Body of pancreas (tissue), 4 donors: ENCODE results near the gene TBX10.

Experiments used
- POLR2A ChIP-seq, 3 donors: fragments of 450-650 bp; IDR thresholded peaks; one replicate each; pipeline ENCODE4 v1.6.1; 2016; ENCODE audit warnings: antibody characterized with exemption in 3 of 3, mild to moderate bottlenecking in 2 of 3
- TF ChIP-seq, protein P1 (sequence below), 7 experiments: fragments of 450-650 bp in 4 of 7; fragments of 200-600 bp in 3 of 7; sonication (generic) in 3 of 7; IDR thresholded peaks; one replicate each; pipeline ENCODE4 v1.5.1; 2016 to 2019; ENCODE audit warnings: antibody characterized with exemption in 7 of 7

DNA sequence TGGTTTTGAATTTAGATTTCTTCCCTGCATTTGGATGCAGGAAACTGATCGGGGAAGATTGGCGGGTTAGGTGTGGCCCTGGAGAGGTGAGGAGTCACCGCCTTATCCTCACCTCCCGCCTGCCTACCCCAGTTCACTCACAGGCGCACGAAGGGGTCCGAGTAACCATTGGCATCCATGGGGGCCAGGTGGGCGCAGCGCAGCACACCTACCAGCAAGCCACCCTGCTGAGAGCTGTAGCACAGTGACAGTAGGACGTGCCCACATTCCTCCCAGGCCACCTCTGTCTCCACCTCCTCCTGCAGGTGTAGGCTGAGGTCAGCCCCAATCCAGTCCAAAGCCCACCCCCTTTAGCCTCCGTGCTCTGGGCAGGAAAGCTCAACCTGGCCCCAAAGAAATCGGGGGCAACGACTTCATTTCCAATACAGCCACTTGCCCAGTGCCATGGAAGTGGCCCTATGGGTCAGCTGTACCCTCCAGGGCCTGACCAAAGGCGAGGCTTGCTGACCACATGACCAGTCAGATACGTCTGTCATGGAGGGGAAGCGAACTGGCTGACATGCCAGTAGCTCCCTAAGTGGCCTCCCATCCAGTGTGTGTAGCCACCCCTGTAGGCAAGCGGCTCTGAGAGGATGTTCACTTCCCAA is 26.1 kb downstream of the TBX10 start:
- TF ChIP-seq, protein P1, sequence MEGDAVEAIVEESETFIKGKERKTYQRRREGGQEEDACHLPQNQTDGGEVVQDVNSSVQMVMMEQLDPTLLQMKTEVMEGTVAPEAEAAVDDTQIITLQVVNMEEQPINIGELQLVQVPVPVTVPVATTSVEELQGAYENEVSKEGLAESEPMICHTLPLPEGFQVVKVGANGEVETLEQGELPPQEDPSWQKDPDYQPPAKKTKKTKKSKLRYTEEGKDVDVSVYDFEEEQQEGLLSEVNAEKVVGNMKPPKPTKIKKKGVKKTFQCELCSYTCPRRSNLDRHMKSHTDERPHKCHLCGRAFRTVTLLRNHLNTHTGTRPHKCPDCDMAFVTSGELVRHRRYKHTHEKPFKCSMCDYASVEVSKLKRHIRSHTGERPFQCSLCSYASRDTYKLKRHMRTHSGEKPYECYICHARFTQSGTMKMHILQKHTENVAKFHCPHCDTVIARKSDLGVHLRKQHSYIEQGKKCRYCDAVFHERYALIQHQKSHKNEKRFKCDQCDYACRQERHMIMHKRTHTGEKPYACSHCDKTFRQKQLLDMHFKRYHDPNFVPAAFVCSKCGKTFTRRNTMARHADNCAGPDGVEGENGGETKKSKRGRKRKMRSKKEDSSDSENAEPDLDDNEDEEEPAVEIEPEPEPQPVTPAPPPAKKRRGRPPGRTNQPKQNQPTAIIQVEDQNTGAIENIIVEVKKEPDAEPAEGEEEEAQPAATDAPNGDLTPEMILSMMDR (IDR thresholded peaks at IDR 0.05) = no peak
- TF ChIP-seq POLR2A (IDR thresholded peaks at IDR 0.05) = no peak
